Measurements from ENCODE around the gene CAMK2D.

The CAMK2D gene

GRCh38 chr4:113740857-113741379, 20.6 kb downstream of the CAMK2D start:
- peak; percentile 39 for DNase-seq (ENCODE audit: low read depth)
- no peak for TF ChIP-seq CTCF (IDR thresholded peaks at IDR 0.05; ENCODE audit: insufficient read depth, low read depth, low read length, missing control alignments)
- no peak overlapping the region for H3K4me3 ChIP-seq (ENCODE audit: low read length)

- DNase-seq (ENCODE audit: low read depth): no peak
- H3K4me3 ChIP-seq (ENCODE audit: low read length): no peak overlapping the region
- TF ChIP-seq CTCF (IDR thresholded peaks at IDR 0.05; ENCODE audit: insufficient read depth, low read depth, low read length, missing control alignments): no peak
Measured at GRCh38 chr4:113739197-113739596, 22.3 kb downstream of the CAMK2D start.

GRCh38 chr4:113738251-113738650, 23.3 kb downstream of the CAMK2D start:
- no peak for TF ChIP-seq CTCF (IDR thresholded peaks at IDR 0.05; ENCODE audit: insufficient read depth, low read depth, low read length, missing control alignments)
- H3K4me3 ChIP-seq (ENCODE audit: low read length): no peak overlapping the region
- no peak for DNase-seq (ENCODE audit: low read depth)

GRCh38 chr4:113733685-113734084, 27.9 kb downstream of the CAMK2D start:
- peak; percentile 9 for DNase-seq (ENCODE audit: low read depth)
- no peak for TF ChIP-seq CTCF (IDR thresholded peaks at IDR 0.05; ENCODE audit: insufficient read depth, low read depth, low read length, missing control alignments)
- no peak overlapping the region for H3K4me3 ChIP-seq (ENCODE audit: low read length)

GRCh38 chr4:113732967-113733527, 28.5 kb downstream of the CAMK2D start:
- TF ChIP-seq CTCF (IDR thresholded peaks at IDR 0.05; ENCODE audit: insufficient read depth, low read depth, low read length, missing control alignments): no peak

GRCh38 chr4:113730467-113731216, 30.9 kb downstream of the CAMK2D start:
- TF ChIP-seq CTCF (IDR thresholded peaks at IDR 0.05; ENCODE audit: insufficient read depth, low read depth, low read length, missing control alignments): no peak
- H3K4me3 ChIP-seq (ENCODE audit: low read length): no peak overlapping the region
- no peak for DNase-seq (ENCODE audit: low read depth)

More at GRCh38 chr4:113732967-113733527, 28.5 kb downstream of the CAMK2D start:
- no peak overlapping the region for H3K4me3 ChIP-seq (ENCODE audit: low read length)
- no peak for DNase-seq (ENCODE audit: low read depth)

All from epithelial cell of esophagus (primary cell).